B cell (primary cell): Measurements from ENCODE around the gene ANKFY1. TPM values are rescaled to one million over a fixed set of nuclear protein-coding genes. Genes with fewer than 3 reads are reported as not detected.

ENCODE experiments used
- ATAC-seq: fragments of 200-7000 bp; cut with Tn5 transposase; one replicate; pipeline ENCODE4 v1.10.0; 2021; ENCODE audit warnings: low read depth, mild to moderate bottlenecking, moderate number of reproducible peaks, moderate library complexity
- CTCF ChIA-PET: fragments of 350-600 bp; sonication (Branson Sonifier 250); formaldehyde crosslinking; loops from one replicate; lab custom pipeline; 2021; ENCODE audit warnings: antibody characterized with exemption, inconsistent platforms; lab: Charles Lee
- POLR2A ChIA-PET: fragments of 350-600 bp; sonication (Branson Sonifier 250); formaldehyde crosslinking; loops from one replicate; lab custom pipeline; 2021; ENCODE audit warnings: antibody characterized with exemption; lab: Charles Lee
- DNase-seq: peaks from one replicate; pipeline ENCODE4 v3.0.0; 2013
- H2AFZ ChIP-seq: 2 replicates; pipeline ENCODE4 v1.6.1; 2012; ENCODE audit warnings: mild to moderate bottlenecking, low read depth, low read length; ENCODE audit not compliant: insufficient read depth, poor library complexity, severe bottlenecking
- H3K27ac ChIP-seq, 2 donors: 1 replicate in 1 of 2; 2 replicates in 1 of 2; pipeline ENCODE4 v1.5.1; 2012 to 2013; ENCODE audit warnings: low read length in 2 of 2, mild to moderate bottlenecking in 2 of 2, moderate library complexity in 1 of 2
- H3K27me3 ChIP-seq, 4 experiments: fragments of 200-600 bp in 1 of 4; sonication (generic) in 1 of 4; replicated peaks in 1 of 4; 1 replicate in 2 of 4; 2 replicates in 2 of 4; pipeline versions ENCODE4 v1.6.1 to v1.7.0; 2013 to 2016; ENCODE audit warnings: low read length in 3 of 4, mild to moderate bottlenecking in 2 of 4, mixed read lengths in 1 of 4, moderate library complexity in 1 of 4; ENCODE audit not compliant: insufficient read depth in 4 of 4, control insufficient read depth in 3 of 4; ENCODE audit errors: control extremely low read depth in 1 of 4
- H3K36me3 ChIP-seq, 2 experiments: replicated peaks in 1 of 2; 1 replicate in 1 of 2; 2 replicates in 1 of 2; pipeline versions ENCODE4 v1.6.1 to v1.7.1; 2013; ENCODE audit warnings: low read length in 1 of 2; ENCODE audit not compliant: insufficient read depth in 2 of 2, control insufficient read depth in 1 of 2; ENCODE audit errors: control extremely low read depth in 1 of 2, extremely low read depth in 1 of 2
- H3K4me1 ChIP-seq, 2 donors: fragments of 200-600 bp in 1 of 2; sonication (generic) in 1 of 2; 1 replicate in 1 of 2; 2 replicates in 1 of 2; pipeline versions ENCODE4 v1.5.1 to v1.6.1; 2013 to 2017; ENCODE audit warnings: low read length in 2 of 2; ENCODE audit not compliant: control insufficient read depth in 2 of 2, insufficient read depth in 2 of 2
- H3K4me2 ChIP-seq: replicated peaks from 2 replicates; pipeline ENCODE3; 2012; ENCODE audit warnings: mild to moderate bottlenecking, low read depth, low read length; ENCODE audit not compliant: poor library complexity, severe bottlenecking
- H3K4me3 ChIP-seq, 5 experiments: fragments of 200-600 bp in 1 of 5; sonication (generic) in 1 of 5; 1 replicate in 3 of 5; 2 replicates in 2 of 5; pipeline versions ENCODE4 v1.5.1 to v1.7.0; 2011 to 2016; ENCODE audit warnings: low read length in 4 of 5, mild to moderate bottlenecking in 4 of 5, low read depth in 2 of 5, control low read depth in 1 of 5, moderate library complexity in 1 of 5; ENCODE audit not compliant: insufficient read depth in 1 of 5; ENCODE audit errors: control extremely low read depth in 1 of 5, extremely low read depth in 1 of 5
- H3K79me2 ChIP-seq: fragments of 200-600 bp; sonication (generic); one replicate; pipeline ENCODE4 v1.6.0; 2016; ENCODE audit warnings: low read length; ENCODE audit not compliant: control insufficient read depth, insufficient read depth
- H3K9ac ChIP-seq: fragments of 200-600 bp; sonication (generic); 2 replicates; pipeline ENCODE4 v1.6.1; 2017; ENCODE audit warnings: mild to moderate bottlenecking, low read length, moderate library complexity
- H3K9me3 ChIP-seq, 3 donors: one replicate each; pipeline versions ENCODE4 v1.6.1 to v1.7.1; 2013; ENCODE audit warnings: low read length in 2 of 3; ENCODE audit not compliant: control insufficient read depth in 2 of 3, insufficient read depth in 1 of 3; ENCODE audit errors: control extremely low read depth in 1 of 3
- H4K20me1 ChIP-seq: 2 replicates; pipeline ENCODE4 v1.6.0; 2012; ENCODE audit warnings: mild to moderate bottlenecking, low read length; ENCODE audit not compliant: insufficient read depth, control insufficient read depth, poor library complexity, severe bottlenecking
- H3K27ac Mint-ChIP-seq: one replicate; pipeline ENCODE4 v1.8.0; 2021; ENCODE audit warnings: mixed read lengths
- H3K27me3 Mint-ChIP-seq: one replicate; pipeline ENCODE4 v1.8.0; 2021; ENCODE audit warnings: mixed read lengths
- H3K4me1 Mint-ChIP-seq: one replicate; pipeline ENCODE4 v1.8.0; 2021; ENCODE audit warnings: mixed read lengths
- H3K4me3 Mint-ChIP-seq: one replicate; pipeline ENCODE4 v1.8.0; 2021; ENCODE audit warnings: mixed read lengths
- H3K9me3 Mint-ChIP-seq: one replicate; pipeline ENCODE4 v1.8.0; 2022; ENCODE audit warnings: mixed read lengths; ENCODE audit not compliant: insufficient read depth
- CTCF ChIP-seq: fragments of 200-600 bp; IDR thresholded peaks from one replicate; pipeline ENCODE4 v1.8.0; 2022; ENCODE audit warnings: antibody characterized with exemption, mild to moderate bottlenecking
- EZH2 ChIP-seq: IDR thresholded peaks from 2 replicates; pipeline ENCODE4 v1.6.1; 2012; ENCODE audit warnings: borderline replicate concordance, low read depth, mild to moderate bottlenecking, moderate library complexity, low read length; ENCODE audit not compliant: insufficient read depth, poor library complexity, severe bottlenecking
- WGBS: methylation state at CpG from one replicate; pipeline ENCODE4 v1.1.5; 2013; ENCODE audit warnings: missing lambda C conversion rate; ENCODE audit not compliant: insufficient coverage; 5-methylcytosine and 5-hydroxymethylcytosine counted together
- intact Hi-C: fragments of 100-400 bp; cut with micrococcal nuclease; formaldehyde crosslinking; loops from one replicate; pipeline ENCODE4 v1.10.0; 2022
- polyA plus RNA-seq: library from polyadenylated mRNA; depleted of rRNA; stranded (reverse); fragments of >200 nt; gene quantifications from 2 replicates; pipeline ENCODE4 v1.2.3, GENCODE V29; 2012
- total RNA-seq, 2 donors: library from RNA; stranded (reverse); fragments of 120-200 nt in 1 of 2; gene quantifications; 1 replicate in 1 of 2; 2 replicates in 1 of 2; pipeline versions ENCODE4 v1.2.3 to v1.2.4, GENCODE V29; 2013 to 2022

Gene ANKFY1
- total and polyA plus RNA-seq, 2 donors (not counting 1 experiment from before 2014, with no cell fraction given), result 23.1 to 63.9 TPM

- H2AFZ ChIP-seq, result no peak overlapping the region
- H3K27ac Mint-ChIP-seq, result peak overlapping the region; percentile 7
- H3K4me3 Mint-ChIP-seq, result no peak overlapping the region
- peaks cover 3 to 25% of the 10 kb centered on the region in 2 experiments for H3K36me3 ChIP-seq
- WGBS, result 100% methylated on average over 5 of the region's 7 CpGs
- ATAC-seq (no peak), DNase-seq (no peak)
- no peaks in the 10 kb centered on the region for H3K9me3 ChIP-seq
- peaks cover 18 to 20% of the 10 kb centered on the region in 2 donors for H3K4me1 ChIP-seq
- H4K20me1 ChIP-seq, result peaks cover 67% of the 10 kb centered on the region
- H3K4me2 ChIP-seq, result no peak overlapping the region
- H3K4me1 Mint-ChIP-seq, result peaks cover 45% of the 10 kb centered on the region
- H3K4me3 ChIP-seq, result no peak overlapping the region
- H3K27ac ChIP-seq, result no peak overlapping the region
- H3K9ac ChIP-seq, result no peak overlapping the region
- intact Hi-C loops, result no loop called here
- ChIA-PET CTCF (interaction anchor here (0.5 to 2.1 kb wide), 5 partner anchors 12 to 92 kb away, joined by 3 to 4 read pairs (median 3); no protein-coding TSS in a partner anchor), POLR2A (no interaction called here)
- peaks cover 73% of the 10 kb centered on the region for H3K79me2 ChIP-seq
- H3K9me3 Mint-ChIP-seq, result no peaks in the 10 kb centered on the region
- TF ChIP-seq CTCF (no peak), EZH2 (no peak)
- no peaks in the 10 kb centered on the region for H3K27me3 ChIP-seq
- no peaks in the 10 kb centered on the region for H3K27me3 Mint-ChIP-seq
Observed at GRCh38 chr17:4307179-4307930, 43.6 kb upstream of the ANKFY1 start.

- POLR2A ChIA-PET, result no interaction called here
- H3K9ac ChIP-seq, result no peak overlapping the region
- H3K36me3 ChIP-seq, result peaks cover 7 to 37% of the 10 kb centered on the region in 2 experiments
- no peak for ATAC-seq
- H4K20me1 ChIP-seq, result peaks cover 66% of the 10 kb centered on the region
- TF ChIP-seq CTCF, result no peak
- TF ChIP-seq EZH2, result no peak
- H3K27me3 ChIP-seq, result no peaks in the 10 kb centered on the region
- no peaks in the 10 kb centered on the region for H3K27me3 Mint-ChIP-seq
- H3K9me3 Mint-ChIP-seq, result no peaks in the 10 kb centered on the region
- CTCF ChIA-PET, result interaction anchor here (0.7 to 2.9 kb wide), 9 partner anchors 10 to 394 kb away, joined by 3 to 13 read pairs (median 6); no protein-coding TSS in a partner anchor
- no peak overlapping the region for H3K27ac Mint-ChIP-seq
- no peak overlapping the region for H3K27ac ChIP-seq
- peaks cover 30% of the 10 kb centered on the region for H3K4me1 Mint-ChIP-seq
- no peak for DNase-seq
- H2AFZ ChIP-seq, result no peak overlapping the region
- H3K4me3 ChIP-seq, result no peak overlapping the region
- no peaks in the 10 kb centered on the region for H3K9me3 ChIP-seq
- no peak overlapping the region for H3K4me2 ChIP-seq
- peaks cover 72% of the 10 kb centered on the region for H3K79me2 ChIP-seq
- H3K4me1 ChIP-seq, result peaks cover 16 to 18% of the 10 kb centered on the region in 2 donors
- no peak overlapping the region for H3K4me3 Mint-ChIP-seq
- WGBS, result 94% methylated on average over 4 of the region's 7 CpGs
- intact Hi-C loops, result loop anchor here (2.0 kb wide), 1 partner anchor 62 kb away; the partner anchor contains the start of gene UBE2G1
Observed at GRCh38 chr17:4305224-4305623, 41.4 kb upstream of the ANKFY1 start.
